ENCODE data around the gene JUP. TPM values are rescaled to one million over a fixed set of nuclear protein-coding genes. Genes with fewer than 3 reads are reported as not detected.

The JUP gene
- total and polyA plus RNA-seq, 4 donors = 39.1 to 56.0 (median 44.2) TPM

- no peaks in the 10 kb centered on the region for H3K36me3 ChIP-seq (ENCODE audit: control insufficient read depth in 4 of 4, insufficient read depth in 3 of 4, low read depth in 1 of 4, low read length in 3 of 4)
- H3K9ac ChIP-seq (ENCODE audit: low read depth in 1 of 2, low read length in 2 of 2) = no peak overlapping the region
- 76% methylated on average over 9 of the region's 9 CpGs for WGBS
- H3K9me3 ChIP-seq (ENCODE audit: control insufficient read depth in 4 of 4, low read length in 3 of 4) = no peaks in the 10 kb centered on the region
- no peak overlapping the region for H3K27ac ChIP-seq (ENCODE audit: low read depth in 1 of 2, low read length in 2 of 2)
- H3K27me3 ChIP-seq (ENCODE audit: control insufficient read depth in 4 of 4, insufficient read depth in 4 of 4, low read length in 3 of 4) = peaks cover 0 to 5% (median 0%) of the 10 kb centered on the region in 4 donors
- peaks cover under 1 to 4% (median 2%) of the 10 kb centered on the region in 4 donors for H3K4me1 ChIP-seq (ENCODE audit: control insufficient read depth in 4 of 4, insufficient read depth in 4 of 4, low read length in 3 of 4)
- no peak for DNase-seq (ENCODE audit: low spot score)
- TF ChIP-seq SP1 (IDR thresholded peaks at IDR 0.05) = no peak
- TF ChIP-seq ZBTB33 (IDR thresholded peaks at IDR 0.05) = no peak
- TF ChIP-seq, protein P1, sequence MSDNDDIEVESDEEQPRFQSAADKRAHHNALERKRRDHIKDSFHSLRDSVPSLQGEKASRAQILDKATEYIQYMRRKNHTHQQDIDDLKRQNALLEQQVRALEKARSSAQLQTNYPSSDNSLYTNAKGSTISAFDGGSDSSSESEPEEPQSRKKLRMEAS (IDR thresholded peaks at IDR 0.05) = no peak
- no peak overlapping the region for H3K4me3 ChIP-seq (ENCODE audit: low read depth in 1 of 3, low read length in 3 of 3)
Observed at GRCh38 chr17:41739661-41740352, 46.7 kb downstream of the JUP start.

GRCh38 chr17:41738801-41739112 lies 47.8 kb downstream of the JUP start:
- Histone ChIP-seq H3K4me3 (ENCODE audit: low read depth in 1 of 3, low read length in 3 of 3) (no peak overlapping the region), H3K27ac (ENCODE audit: low read depth in 1 of 2, low read length in 2 of 2) (no peak overlapping the region), H3K4me1 (ENCODE audit: control insufficient read depth in 4 of 4, insufficient read depth in 4 of 4, low read length in 3 of 4) (peaks cover 4 to 15% (median 9%) of the 10 kb centered on the region in 4 donors), H3K36me3 (ENCODE audit: control insufficient read depth in 4 of 4, insufficient read depth in 3 of 4, low read depth in 1 of 4, low read length in 3 of 4) (no peaks in the 10 kb centered on the region), H3K9me3 (ENCODE audit: control insufficient read depth in 4 of 4, low read length in 3 of 4) (no peaks in the 10 kb centered on the region), H3K27me3 (ENCODE audit: control insufficient read depth in 4 of 4, insufficient read depth in 4 of 4, low read length in 3 of 4) (peaks cover 0 to 5% (median 0%) of the 10 kb centered on the region in 4 donors), H3K9ac (ENCODE audit: low read depth in 1 of 2, low read length in 2 of 2) (no peak overlapping the region)
- no peak for TF ChIP-seq CTCF (IDR thresholded peaks at IDR 0.05; ENCODE audit: low read depth, low read length, missing input control)
- no peak for DNase-seq (ENCODE audit: low spot score)
- 94% methylated on average over 5 of the region's 5 CpGs for WGBS

GRCh38 chr17:41738077-41738800 lies 48.3 kb downstream of the JUP start:
- Histone ChIP-seq H3K36me3 (ENCODE audit: control insufficient read depth in 4 of 4, insufficient read depth in 3 of 4, low read depth in 1 of 4, low read length in 3 of 4) (no peaks in the 10 kb centered on the region), H3K4me1 (ENCODE audit: control insufficient read depth in 4 of 4, insufficient read depth in 4 of 4, low read length in 3 of 4) (peaks cover 4 to 16% (median 9%) of the 10 kb centered on the region in 4 donors), H3K27me3 (ENCODE audit: control insufficient read depth in 4 of 4, insufficient read depth in 4 of 4, low read length in 3 of 4) (peaks cover 0 to 5% (median 0%) of the 10 kb centered on the region in 4 donors), H3K9ac (ENCODE audit: low read depth in 1 of 2, low read length in 2 of 2) (no peak overlapping the region), H3K27ac (ENCODE audit: low read depth in 1 of 2, low read length in 2 of 2) (no peak overlapping the region), H3K4me3 (ENCODE audit: low read depth in 1 of 3, low read length in 3 of 3) (no peak overlapping the region), H3K9me3 (ENCODE audit: control insufficient read depth in 4 of 4, low read length in 3 of 4) (no peaks in the 10 kb centered on the region)
- 32% methylated on average over 10 of the region's 10 CpGs for WGBS
- TF ChIP-seq RAD21 (IDR thresholded peaks at IDR 0.05) (peak; percentile 98 to 99), JUND (IDR thresholded peaks at IDR 0.05) (no peak), CTCF (IDR thresholded peaks at IDR 0.05; ENCODE audit: low read depth, low read length, missing input control) (peak; percentile 97), YY1 (IDR thresholded peaks at IDR 0.05) (peak; percentile 37), HNF4G (IDR thresholded peaks at IDR 0.05) (no peak)
- TF ChIP-seq, protein P1 (IDR thresholded peaks at IDR 0.05) = peak; percentile 47
- peak; percentile 82 for DNase-seq (ENCODE audit: low spot score)
